Inflammatory macrophage treated with lipopolysaccharide for 1 hour (primary cell): ENCODE data around the gene NOS3.
"Not testable (repeated sequence)": the region's sequence is repeated elsewhere in the genome, so short reads cannot be mapped to it uniquely, and the experiment has no call there.

Experiments
- DNase-seq, 2 donors: peaks; one replicate each; pipeline ENCODE4 v3.0.0-alpha.2; 2020 to 2022

NOS3 gene

GRCh38 chr7:151019130-151019447, 28.3 kb downstream of the NOS3 start:
- DNase-seq, result no peak

DNA sequence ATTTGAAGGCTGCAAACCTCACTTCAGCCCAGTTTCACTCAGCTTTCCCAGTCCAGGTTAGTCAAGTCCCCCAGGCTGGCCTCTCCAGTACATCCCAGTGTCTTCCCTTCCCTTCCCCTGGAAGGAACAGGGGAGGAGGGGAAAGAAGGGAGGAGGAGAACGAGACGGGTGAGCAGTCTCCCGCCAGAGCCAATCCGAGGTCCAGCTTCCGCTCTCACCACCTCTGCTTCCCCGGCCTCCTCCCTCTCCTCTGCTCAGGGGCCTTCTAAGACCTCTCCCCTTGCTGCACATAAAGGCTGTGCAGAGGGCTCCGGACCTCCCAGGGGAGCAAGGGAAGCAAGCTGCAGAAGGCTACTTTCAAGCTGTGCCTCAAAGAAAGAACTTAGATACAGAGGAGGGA, 29.4 kb downstream of the NOS3 start:
- no peak for DNase-seq

DNA sequence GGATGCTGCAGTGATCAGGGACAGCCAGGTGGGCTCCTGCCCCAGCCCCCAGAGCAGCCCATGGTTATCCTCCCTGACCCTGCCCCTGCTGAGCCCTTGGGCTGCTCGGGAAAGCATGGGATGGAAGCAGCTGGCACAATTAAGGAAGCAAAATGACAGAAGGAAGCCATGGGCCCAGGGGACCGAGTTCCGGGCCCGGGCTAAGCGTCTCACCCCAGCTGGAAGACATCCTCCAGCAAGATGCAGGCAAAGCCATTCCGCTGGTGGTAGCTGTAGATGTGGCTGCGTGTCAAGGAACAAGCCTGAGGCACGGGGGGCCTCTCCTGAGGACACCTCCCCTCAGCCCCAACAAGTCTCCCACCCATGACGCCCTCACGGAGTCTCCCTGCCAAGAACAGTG, 32.4 kb downstream of the NOS3 start:
- no peak for DNase-seq

GRCh38 chr7:151024435-151025056, 33.7 kb downstream of the NOS3 start, which contains the start of gene ATG9B:
TSS of gene ATG9B (minus strand) at chr7:151024494. CDS start at chr7:151024423, 71 bp downstream.
- no peak for DNase-seq

- no peak for DNase-seq
These were observed 35.3 kb downstream of the NOS3 start for GRCh38 chr7:151025924-151026671.

DNA sequence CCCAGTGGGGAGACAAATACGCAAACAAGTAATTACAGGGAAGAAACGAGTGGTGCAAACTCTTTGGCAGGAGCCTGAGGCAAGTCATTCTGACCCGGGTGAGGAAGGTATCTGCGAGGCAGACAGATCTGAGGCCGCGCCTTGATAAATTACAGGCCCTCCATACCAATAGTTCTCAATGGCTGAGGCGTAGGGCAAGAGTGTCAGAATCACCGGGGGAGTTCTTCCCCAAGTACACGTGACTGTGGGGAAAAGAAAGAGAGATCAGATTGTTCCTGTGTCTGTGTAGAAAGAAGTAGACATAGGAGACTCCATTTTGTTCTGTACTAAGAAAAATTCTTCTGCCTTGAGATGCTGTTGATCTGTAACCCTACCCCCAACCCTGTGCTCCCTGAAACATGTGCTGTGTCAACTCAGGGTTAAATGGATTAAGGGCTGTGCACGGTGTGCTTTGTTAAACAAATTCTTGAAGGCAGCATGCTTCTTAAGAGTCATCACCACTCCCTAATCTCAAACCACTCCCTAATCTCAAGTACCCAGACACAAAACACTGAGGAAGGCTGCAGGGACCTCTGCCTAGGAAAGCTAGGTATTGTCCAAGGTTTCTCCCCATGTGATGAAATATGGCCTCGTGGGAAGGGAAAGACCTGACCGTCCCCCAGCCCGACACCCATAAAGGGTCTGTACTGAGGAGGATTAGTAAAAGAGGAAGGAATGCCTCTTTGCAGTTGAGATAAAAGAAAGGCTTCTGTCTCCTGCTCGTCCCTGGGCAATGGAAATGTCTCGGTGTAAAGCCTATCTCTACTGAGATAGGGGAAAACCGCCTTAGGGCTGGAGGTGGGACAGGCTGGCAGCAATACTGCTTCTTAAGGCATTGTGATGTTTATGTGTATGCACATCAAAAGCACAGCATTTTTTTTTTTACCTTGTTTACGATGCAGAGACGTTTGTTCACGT, 36.2 kb downstream of the NOS3 start:
- DNase-seq, result not testable (repeated sequence)

DNA sequence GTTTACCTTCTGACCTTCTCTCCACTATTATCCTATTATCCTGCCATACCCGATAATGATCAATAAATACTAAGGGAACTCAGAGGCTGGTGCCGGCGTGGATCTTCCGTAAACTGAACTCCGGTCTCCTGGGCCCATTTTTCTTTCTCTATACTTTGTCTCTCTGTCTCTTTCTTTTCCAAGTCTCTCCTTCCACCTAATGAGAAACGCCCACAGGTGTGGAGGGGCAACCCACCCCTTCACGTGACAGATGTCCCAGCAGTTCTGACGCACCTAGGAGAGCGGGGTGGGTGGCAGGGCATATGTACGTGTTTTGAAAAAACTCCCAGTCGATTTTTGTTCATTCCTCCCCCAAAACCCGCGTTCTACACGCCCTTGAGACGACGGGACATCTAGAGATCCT, 36.9 kb downstream of the NOS3 start:
- not testable (repeated sequence) for DNase-seq

DNA sequence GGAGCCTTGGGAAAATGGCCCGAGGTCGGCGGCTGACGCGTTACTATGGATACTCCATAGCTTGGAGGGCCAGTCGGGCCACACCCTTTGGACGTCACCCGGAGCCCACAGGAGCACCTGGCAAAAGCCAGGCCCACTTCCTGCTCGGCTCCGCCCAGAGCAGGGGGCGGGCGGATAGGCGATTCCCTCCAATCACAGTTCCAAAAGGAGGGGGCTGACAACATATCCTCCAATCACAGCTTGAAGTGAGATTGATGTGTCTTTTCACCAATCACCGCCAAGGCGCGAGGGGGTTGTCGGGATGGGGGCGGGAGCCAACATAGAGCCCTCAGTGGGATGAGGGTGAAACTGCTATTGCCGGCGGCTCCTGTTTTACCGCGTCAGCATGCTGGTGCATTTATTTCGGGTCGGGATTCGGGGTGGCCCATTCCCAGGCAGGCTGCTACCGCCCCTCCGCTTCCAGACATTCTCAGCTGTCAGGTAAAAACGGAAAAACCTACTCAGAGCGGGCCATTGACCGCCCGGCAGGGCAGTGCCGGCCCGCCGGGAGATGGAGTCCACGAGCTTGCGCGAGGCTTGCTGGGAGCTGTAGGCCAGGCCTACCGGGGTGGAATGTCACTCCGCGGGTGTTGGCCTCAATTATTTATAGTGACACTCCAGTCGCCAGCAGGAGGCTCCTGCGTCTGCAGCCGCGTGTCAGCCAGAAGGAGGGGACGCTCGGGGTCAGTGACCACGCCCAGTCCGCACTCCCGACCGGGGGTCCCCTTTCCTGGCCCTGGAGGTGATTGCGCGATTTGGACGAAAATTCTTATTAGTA, 37.5 kb downstream of the NOS3 start, which contains the start of gene ABCB8:
Gene ABCB8 (plus strand): TSS at position 320 of the 817 bp plus-strand sequence. CDS start 66 bp downstream, at position 386.
- DNase-seq, result peak; percentile 99 to 100

DNA sequence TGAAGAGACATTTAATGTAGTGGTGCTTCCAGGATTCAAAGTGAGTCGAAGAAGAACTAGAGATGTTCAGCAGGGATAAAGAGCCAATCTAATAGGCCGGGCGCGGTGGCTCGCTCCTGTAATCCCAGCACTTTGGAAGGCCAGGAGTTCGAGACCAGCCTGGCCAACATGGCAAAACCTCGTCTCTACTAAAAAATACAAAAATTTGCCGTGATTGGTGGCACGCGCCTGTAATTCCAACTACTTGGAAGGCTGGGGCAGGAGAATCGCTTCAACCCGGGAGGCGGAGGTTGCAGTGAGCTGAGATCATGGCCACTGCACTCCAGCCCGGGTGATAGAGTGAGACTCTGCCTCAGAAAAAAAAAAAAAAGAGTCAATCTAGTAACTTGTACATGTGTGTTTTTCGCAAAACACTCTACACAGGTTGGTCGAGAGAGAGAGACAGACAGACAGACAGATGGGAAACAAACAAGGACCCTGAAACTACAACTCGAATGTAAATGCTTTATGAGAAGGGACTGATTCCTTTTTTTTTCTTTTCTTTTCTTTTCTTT, 38.2 kb downstream of the NOS3 start:
- DNase-seq, result no peak

DNA sequence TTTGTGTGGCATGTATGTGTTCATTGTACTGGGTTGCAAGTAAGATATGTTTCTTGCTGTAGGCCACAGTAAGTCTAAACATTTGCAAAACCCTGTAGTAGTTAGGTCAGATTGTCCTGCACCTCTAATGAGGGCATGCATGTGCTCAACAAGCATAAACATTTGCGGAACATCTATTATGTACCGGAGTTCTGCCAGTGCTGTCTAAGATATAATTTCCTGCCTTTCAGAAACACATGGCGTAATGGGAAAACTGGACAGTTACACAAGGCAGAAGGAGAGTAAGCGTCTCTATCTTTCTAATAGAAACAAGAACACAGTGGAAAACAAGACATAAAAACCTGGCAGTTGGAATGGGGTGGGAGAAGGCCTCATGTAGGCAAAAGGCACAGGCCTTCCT, 40.2 kb downstream of the NOS3 start:
- DNase-seq, result no peak

- DNase-seq, result peak in 1 of 2 donors; percentile 21
These were observed 42.4 kb downstream of the NOS3 start for GRCh38 chr7:151032936-151033863.

DNA sequence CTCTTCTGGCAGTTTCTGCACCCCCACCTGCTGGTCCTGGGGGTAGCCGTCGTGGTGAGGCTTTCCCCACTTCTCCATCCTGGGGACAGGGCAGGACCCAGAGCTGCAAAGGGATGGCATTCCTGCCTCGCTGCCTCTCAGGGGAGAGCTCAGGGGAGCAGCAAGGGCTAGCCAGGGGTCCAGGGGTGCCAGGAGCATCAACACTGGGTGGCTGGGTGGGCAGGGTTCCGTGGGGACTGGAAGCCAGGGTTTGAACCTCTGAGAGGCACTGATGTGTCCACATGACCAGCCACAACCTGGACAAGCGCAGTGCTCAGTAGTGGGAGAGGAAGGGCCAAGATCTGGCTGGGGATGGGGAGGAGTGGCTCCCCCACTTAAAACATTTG, 43.0 kb downstream of the NOS3 start:
- no peak for DNase-seq

DNA sequence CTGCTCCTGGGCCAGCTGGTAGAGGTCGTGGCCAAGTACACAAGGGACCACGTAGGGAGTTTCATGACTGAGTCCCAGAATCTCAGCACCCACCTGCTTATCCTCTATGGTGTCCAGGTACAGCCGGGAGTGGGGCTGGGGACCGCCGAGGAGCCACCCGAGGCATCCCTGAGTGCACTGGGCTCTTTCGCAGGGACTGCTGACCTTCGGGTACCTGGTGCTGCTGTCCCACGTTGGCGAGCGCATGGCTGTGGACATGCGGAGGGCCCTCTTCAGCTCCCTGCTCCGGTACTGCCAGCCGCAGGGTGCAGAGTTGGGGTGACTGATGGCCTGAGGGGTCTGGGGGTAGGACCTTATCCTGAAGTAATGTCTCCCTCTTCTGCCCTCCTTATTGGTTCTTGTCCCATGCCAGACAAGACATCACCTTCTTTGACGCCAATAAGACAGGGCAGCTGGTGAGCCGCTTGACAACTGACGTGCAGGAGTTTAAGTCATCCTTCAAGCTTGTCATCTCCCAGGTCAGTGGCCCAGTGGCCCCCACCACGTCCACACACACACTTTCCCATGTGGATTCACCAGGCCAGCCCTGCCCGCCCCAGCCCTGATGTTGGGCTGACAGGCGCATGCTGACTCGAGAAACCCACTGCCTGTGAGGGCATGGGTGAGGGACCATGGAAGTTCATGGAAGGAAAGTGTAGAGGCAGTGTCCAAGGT, 43.7 kb downstream of the NOS3 start:
- DNase-seq, result no peak

GRCh38 chr7:151035026-151035717, 44.4 kb downstream of the NOS3 start:
- peak; percentile 73 to 85 for DNase-seq

GRCh38 chr7:151035902-151036301, 45.1 kb downstream of the NOS3 start:
- DNase-seq, result no peak

GRCh38 chr7:151038951-151039849, 48.4 kb downstream of the NOS3 start:
- DNase-seq, result peak; percentile 74 to 92

GRCh38 chr7:151039850-151040548, 49.2 kb downstream of the NOS3 start:
- DNase-seq, result peak in 1 of 2 donors; percentile 39
